ENCODE results near the gene WDR19.

DNA sequence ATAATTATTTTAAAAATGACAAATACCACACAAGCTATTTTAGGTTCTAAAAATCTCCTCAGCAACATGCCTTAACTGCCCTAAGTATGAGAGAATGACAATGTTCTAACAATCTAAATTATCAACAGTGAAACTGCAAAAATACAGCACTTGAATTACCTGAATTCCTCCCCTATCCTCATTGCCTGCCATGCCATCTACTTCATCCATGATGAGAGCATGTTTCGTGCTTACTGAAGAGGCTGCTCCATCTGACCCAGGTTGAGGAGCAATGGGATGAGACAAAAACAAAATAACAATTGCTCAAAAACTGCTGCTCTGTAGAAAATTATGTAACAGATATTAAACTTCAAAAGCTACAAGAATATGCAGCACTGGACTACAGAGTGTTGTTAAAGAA is 120.6 kb downstream of the WDR19 start:
- TF ChIP-seq, protein P1, sequence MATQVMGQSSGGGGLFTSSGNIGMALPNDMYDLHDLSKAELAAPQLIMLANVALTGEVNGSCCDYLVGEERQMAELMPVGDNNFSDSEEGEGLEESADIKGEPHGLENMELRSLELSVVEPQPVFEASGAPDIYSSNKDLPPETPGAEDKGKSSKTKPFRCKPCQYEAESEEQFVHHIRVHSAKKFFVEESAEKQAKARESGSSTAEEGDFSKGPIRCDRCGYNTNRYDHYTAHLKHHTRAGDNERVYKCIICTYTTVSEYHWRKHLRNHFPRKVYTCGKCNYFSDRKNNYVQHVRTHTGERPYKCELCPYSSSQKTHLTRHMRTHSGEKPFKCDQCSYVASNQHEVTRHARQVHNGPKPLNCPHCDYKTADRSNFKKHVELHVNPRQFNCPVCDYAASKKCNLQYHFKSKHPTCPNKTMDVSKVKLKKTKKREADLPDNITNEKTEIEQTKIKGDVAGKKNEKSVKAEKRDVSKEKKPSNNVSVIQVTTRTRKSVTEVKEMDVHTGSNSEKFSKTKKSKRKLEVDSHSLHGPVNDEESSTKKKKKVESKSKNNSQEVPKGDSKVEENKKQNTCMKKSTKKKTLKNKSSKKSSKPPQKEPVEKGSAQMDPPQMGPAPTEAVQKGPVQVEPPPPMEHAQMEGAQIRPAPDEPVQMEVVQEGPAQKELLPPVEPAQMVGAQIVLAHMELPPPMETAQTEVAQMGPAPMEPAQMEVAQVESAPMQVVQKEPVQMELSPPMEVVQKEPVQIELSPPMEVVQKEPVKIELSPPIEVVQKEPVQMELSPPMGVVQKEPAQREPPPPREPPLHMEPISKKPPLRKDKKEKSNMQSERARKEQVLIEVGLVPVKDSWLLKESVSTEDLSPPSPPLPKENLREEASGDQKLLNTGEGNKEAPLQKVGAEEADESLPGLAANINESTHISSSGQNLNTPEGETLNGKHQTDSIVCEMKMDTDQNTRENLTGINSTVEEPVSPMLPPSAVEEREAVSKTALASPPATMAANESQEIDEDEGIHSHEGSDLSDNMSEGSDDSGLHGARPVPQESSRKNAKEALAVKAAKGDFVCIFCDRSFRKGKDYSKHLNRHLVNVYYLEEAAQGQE (IDR thresholded peaks at IDR 0.05; ENCODE audit: insufficient read depth in 1 of 2, low read depth in 2 of 2, low read length in 2 of 2), result no peak
- TF ChIP-seq SIN3A (IDR thresholded peaks at IDR 0.05; ENCODE audit: borderline replicate concordance, insufficient read depth, low read length) (no peak), POLR2AphosphoS5 (IDR thresholded peaks at IDR 0.05; ENCODE audit: low read depth, low read length) (no peak)
